HG02798 (cell line): ENCODE results near the gene KLHL40.

ENCODE experiments used
- ATAC-seq: cut with Tn5 transposase; IDR thresholded peaks from one replicate; pipeline ENCODE4 v1.9.1; 2021; ENCODE audit warnings: mild to moderate bottlenecking; ENCODE audit not compliant: unreplicated experiment, poor library complexity

Gene KLHL40

DNA sequence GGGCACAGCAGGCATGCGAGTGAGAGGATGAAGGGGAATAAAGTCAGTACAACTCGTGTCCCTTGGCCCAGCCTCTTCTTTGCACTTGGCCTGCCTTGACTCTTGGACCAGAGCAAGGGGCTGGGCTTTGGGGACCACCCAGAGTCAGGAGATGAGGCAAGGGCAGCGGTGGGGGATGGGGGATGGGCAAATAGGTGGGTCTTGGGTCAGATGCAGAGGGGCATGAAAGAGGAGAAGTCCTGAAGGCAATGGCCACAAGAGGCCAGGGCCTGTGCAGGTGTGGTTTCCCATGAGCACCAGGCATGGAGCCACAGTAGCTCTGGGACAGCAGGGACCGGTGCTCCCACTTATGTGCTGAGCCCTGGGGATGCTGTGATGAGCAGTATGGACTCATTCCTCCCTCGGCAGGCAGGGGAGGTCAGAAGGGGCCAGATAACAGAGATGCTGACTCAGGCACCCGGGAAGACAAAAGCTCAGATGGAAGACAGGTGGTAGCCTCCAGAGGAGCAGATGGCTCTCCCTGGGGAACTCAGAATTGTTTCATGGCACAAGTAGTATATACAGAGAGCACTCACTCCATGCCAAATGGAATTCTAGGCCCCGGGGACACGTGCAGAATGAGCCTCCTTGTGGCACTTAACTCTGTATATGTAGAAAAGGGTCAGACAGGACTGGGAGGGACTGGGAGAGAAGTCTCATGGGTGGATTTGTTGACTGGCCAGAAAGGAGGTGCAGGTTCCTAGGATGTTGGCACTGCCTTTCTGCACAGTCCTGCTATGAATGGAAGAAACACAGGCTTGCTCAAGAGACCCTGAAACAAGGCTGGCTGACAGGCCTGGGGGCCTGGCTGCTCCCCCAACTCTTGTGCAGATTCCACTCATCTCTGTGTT is 17.6 kb upstream of the KLHL40 start:
- no peak for ATAC-seq

DNA sequence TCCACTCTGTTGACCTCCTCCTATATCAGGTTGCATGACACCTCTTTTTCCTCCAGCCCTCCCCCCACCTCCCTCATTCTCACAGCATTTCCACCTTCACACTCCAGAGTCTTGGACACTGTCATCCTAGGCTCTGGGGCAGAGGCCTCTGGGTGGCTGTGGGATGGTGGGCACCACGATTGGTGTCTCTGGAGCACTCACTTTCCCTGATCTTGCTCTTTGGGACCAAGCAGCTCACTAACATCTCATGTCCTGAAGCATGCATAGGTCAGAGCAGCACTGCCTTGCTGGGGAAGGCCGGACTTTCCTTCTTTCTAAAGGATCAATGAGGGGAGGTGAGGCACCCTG is 16.9 kb upstream of the KLHL40 start:
- ATAC-seq, result no peak

DNA sequence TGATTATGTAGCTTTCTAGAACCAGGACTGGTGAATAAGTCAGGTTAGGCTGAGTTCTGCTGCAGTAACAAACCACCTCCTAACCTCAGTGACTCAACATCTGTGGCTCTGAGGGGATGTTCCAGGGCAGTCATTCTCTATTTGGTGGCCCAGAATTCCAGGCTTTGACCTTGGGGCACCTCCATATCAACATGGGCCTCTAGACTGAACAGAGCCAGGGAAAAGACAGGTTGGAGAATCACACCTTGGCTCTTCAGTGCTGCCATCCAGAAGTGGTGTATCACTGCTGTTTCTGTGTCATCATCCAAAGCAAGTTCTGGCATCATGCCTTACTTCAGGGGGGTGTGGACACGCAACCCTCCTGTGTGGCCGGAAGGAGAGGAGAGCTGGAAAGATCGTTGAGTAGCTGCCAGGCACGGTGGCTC is 16.5 kb upstream of the KLHL40 start:
- ATAC-seq, result no peak

DNA sequence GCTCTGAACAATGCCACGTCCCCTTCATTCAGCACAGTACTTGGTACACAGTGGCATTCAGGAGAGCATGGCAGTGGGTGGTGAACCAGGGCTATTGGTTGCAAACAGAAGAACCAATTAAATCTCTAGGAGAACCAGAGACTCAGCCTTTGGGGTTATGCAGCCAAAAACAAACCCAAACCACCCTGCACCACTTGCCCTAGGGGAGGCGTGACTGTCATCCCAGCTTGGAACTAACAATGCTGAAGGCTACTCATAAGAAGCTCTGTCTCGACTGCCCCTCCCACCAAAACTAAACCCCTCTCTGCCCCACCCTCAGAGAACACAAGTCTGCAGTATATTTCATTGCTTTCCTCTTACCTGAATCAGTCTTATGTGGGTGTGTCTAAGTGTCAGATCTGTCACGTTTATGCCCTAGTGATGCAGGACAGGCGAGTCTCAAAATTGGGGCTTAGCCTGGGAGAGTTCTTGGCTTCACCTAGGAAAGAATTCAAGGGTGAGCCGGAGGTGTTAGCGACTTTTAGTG is 15.2 kb upstream of the KLHL40 start:
- no peak for ATAC-seq

GRCh38 chr3:42670670-42671069 is 14.7 kb upstream of the KLHL40 start:
- no peak for ATAC-seq

DNA sequence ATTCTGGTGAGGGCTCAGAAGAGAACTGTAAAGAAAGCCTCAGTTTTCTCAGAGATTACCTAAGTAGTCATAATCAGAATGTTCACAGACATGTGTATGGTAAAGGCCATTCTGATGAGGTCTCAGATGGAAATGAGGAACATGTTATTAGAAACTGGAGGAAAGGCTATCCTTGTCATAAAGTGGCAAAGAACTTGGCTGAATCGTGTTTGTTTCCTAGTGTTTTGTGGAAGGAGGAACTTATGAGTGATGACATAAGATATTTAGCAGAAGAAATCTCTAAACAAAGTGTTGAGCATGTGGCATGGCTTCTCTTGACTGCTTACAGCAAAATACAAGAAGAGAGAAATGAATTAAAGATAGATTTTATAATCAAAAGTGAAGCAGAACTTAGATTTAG is 12.8 kb upstream of the KLHL40 start:
- no peak for ATAC-seq

GRCh38 chr3:42673082-42673481 is 12.3 kb upstream of the KLHL40 start:
- no peak for ATAC-seq

DNA sequence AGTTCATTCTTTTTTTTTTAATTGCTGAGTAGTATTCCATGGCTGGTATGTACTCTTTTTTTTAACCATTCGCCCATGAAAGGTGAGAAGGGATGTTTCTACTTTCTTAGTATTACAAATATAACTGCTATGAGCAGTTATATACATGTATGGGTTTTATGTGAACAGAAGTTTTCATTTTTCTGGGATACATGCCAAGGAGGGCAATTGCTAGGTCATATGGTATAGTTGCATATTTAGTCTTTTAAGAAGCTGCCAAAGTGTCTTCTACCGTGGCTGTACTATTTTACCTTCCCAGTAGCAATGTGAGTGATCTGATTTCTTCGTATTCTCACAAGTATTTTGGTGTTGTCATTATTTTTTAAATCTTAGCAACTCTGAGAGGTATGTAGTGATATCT is 11.2 kb upstream of the KLHL40 start:
- ATAC-seq, result no peak

DNA sequence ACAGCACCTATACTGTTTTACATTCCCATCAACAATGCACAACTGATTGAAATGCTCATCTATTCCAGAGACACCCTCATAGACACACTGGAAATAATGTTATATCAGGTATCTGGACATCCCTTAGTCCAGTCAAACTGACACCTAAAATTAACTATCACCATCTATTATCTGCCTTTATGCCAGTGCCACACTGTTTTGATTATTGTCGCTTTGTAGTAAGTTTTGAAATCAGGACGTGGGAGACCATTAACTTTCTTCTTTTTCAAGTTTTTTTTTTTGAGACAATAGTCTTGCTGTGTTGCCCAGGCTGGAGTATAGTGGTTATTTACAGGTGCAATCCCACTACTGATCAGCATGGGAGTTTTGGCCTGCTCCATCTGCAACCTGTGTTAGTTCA is 9.4 kb upstream of the KLHL40 start:
- no peak for ATAC-seq

- ATAC-seq, result no peak
These were observed 6.9 kb upstream of the KLHL40 start for GRCh38 chr3:42678447-42678846.

DNA sequence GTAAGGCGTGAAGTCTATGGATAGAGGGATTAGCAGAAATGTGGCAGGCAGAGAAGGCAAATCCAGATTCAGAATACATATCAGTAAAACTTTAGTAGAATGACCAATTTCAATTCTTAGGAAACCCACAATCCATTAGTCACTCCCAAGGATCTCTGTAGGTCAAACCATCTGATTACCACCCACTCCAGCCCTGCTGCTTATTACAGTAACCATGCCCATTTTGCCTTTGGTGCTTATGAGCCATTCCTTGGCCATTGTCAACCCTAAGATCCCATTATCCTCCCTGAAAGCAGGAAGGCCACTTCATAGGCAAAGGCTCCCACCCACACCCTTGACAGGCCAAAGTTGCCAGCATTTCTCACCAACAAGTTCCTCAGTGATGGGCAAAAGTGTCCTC is 5.1 kb upstream of the KLHL40 start:
- ATAC-seq, result no peak

GRCh38 chr3:42680806-42681205 is 4.5 kb upstream of the KLHL40 start:
- no peak for ATAC-seq

DNA sequence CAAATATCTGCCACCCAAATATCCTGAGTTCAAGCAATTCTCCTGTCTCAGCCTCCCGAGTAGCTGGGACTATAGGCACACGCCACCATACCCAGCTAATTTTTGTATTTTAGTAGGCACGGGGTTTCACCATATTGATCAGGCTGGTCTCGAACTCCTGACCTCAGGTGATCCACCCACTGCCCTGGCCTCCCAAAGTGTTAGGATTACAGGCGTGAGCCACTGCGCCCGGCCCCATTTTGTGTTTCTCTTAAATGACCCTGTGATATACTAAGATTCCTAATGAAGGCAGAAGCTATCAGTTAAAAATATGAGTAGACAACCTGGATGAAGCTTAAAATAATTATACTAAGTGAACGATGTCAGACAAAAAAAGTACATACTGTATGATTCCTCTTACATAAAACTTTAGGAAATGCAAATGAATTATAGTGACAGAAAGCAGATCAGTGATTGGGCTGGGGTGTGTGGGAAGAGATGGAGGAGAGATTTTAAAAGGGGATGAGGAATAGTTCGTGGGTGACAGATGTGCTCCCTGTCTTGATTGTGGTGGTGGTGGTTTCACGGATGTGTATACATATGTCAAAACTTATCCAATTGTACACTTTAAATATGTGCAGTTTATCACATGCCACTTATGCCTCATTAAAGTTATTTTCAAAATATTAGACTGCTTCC is 3.8 kb upstream of the KLHL40 start:
- ATAC-seq, result no peak

DNA sequence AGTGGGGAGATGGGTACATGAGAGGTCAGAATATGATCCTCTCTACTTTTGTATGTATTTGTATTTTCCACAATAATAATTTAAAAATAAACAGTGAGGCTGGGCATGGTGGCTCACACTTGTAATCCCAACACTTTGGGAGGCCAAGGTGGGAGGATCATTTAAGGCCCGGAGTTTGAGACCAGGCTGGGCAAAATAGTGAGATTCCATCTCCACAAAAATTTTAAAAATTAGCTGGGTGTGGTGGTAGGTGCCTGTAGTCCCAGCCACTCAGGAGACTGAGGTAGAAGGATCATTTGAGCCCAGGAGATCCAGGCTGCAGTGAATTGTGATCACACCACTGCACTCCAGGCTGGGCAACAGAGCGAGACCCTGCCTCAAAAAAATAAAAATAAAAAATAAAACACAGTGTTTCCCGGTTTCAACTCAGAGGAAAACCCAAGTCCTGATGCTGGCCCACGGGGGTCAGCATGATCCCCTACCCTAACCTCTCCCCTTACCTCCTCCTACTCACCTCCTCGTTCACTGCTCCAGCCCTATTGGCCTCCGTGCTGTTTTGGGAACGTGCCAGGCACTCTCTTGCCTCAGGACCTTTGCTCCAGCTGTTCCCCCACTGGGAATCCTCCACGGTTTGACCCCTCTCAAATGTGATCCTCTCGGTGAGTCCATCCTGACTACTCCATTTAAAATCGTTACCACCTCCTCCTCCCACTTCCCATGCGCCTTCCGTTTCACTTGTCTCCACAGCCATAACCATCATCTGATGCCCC is 2.9 kb upstream of the KLHL40 start:
- no peak for ATAC-seq

GRCh38 chr3:42683875-42684598 is 1.3 kb upstream of the KLHL40 start:
- ATAC-seq, result no peak

GRCh38 chr3:42684632-42685362 is 540 bp upstream of the KLHL40 start:
- ATAC-seq, result no peak

DNA sequence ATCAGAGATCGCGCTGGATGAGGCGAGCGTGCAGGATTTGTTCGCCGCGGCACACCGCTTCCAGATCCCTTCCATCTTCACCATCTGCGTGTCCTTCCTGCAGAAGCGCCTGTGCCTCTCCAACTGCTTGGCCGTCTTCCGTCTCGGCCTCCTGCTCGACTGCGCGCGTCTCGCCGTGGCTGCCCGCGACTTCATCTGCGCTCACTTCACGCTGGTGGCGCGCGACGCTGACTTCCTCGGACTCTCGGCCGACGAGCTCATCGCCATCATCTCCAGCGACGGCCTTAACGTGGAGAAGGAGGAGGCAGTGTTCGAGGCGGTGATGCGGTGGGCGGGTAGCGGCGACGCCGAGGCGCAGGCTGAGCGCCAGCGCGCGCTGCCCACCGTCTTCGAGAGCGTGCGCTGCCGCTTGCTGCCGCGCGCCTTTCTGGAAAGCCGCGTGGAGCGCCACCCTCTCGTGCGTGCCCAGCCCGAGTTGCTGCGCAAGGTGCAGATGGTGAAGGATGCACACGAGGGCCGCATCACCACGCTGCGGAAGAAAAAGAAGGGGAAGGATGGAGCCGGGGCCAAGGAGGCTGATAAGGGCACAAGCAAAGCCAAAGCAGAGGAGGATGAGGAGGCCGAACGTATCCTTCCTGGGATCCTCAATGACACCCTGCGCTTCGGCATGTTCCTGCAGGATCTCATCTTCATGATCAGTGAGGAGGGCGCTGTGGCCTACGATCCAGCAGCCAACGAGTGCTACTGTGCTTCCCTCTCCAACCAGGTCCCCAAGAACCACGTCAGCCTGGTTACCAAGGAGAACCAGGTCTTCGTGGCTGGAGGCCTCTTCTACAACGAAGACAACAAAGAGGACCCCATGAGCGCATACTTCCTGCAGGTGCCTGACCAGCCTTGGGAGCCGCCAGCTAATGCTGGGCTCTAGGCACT is 819 bp downstream of the KLHL40 start:
- ATAC-seq, result no peak

GRCh38 chr3:42686832-42687650 is 1.7 kb downstream of the KLHL40 start:
- ATAC-seq, result no peak
